Medulla oblongata (tissue), 1 donor: ENCODE results near the gene GMEB2.
"Not testable (repeated sequence)": the region's sequence is repeated elsewhere in the genome, so short reads cannot be mapped to it uniquely, and the experiment has no call there.

Experiments used
- DNase-seq: peaks from one replicate; pipeline ENCODE4 v3.0.0-alpha.2; 2015; ENCODE audit errors: extremely low spot score

Gene GMEB2

GRCh38 chr20:63657260-63657936 lies 30.5 kb upstream of the GMEB2 start:
- DNase-seq: no peak

- DNase-seq: no peak
Measured at GRCh38 chr20:63656451-63656850, 29.6 kb upstream of the GMEB2 start.

- no peak for DNase-seq
Measured at GRCh38 chr20:63655249-63655648, 28.3 kb upstream of the GMEB2 start.

- no peak for DNase-seq
Measured at GRCh38 chr20:63653974-63654668, 27.2 kb upstream of the GMEB2 start.

GRCh38 chr20:63653041-63653973 lies 26.4 kb upstream of the GMEB2 start, which contains the start of gene STMN3:
STMN3 (minus strand) TSS chr20:63653424; CDS start chr20:63653345, 79 bp downstream.
- peak; percentile 86 for DNase-seq

- no peak for DNase-seq
Measured at GRCh38 chr20:63652192-63652980, 25.5 kb upstream of the GMEB2 start.

- no peak for DNase-seq
Measured at GRCh38 chr20:63651942-63652191, 25.0 kb upstream of the GMEB2 start.

- not testable (repeated sequence) for DNase-seq
Measured at GRCh38 chr20:63650486-63650885, 23.6 kb upstream of the GMEB2 start.

- no peak for DNase-seq
Measured at GRCh38 chr20:63648895-63649589, 22.1 kb upstream of the GMEB2 start.

- DNase-seq: no peak
Measured at GRCh38 chr20:63648190-63648589, 21.3 kb upstream of the GMEB2 start.

GRCh38 chr20:63645218-63645617 lies 18.3 kb upstream of the GMEB2 start:
- DNase-seq: no peak

- DNase-seq: no peak
Measured at GRCh38 chr20:63643946-63644345, 17.0 kb upstream of the GMEB2 start.

GRCh38 chr20:63643499-63643898 lies 16.6 kb upstream of the GMEB2 start:
- DNase-seq: no peak

GRCh38 chr20:63642527-63643247 lies 15.8 kb upstream of the GMEB2 start:
- DNase-seq: no peak

- peak; percentile 55 for DNase-seq
Measured at GRCh38 chr20:63641792-63642523, 15.1 kb upstream of the GMEB2 start.

- DNase-seq: no peak
Measured at GRCh38 chr20:63641146-63641791, 14.4 kb upstream of the GMEB2 start.

- not testable (repeated sequence) for DNase-seq
Measured at GRCh38 chr20:63640686-63641085, 13.8 kb upstream of the GMEB2 start.

GRCh38 chr20:63640086-63640485 lies 13.2 kb upstream of the GMEB2 start:
- DNase-seq: no peak
